Activated naive CD4-positive, alpha-beta T cell treated with Interleukin-2 at 50 U/mL for 16 hours (primary cell): ENCODE data around the gene CISH.

Source experiments
- DNase-seq: peaks from one replicate; pipeline ENCODE4 v3.0.0-alpha.2; 2020

The CISH gene

GRCh38 chr3:50635066-50635465 lies 23.5 kb upstream of the CISH start:
- no peak for DNase-seq

GRCh38 chr3:50633230-50633790 lies 21.7 kb upstream of the CISH start:
- no peak for DNase-seq

GRCh38 chr3:50632450-50632849 lies 20.9 kb upstream of the CISH start:
- DNase-seq = no peak

- DNase-seq = no peak
These were observed 19.3 kb upstream of the CISH start for GRCh38 chr3:50630877-50631276.

- DNase-seq = no peak
These were observed 18.8 kb upstream of the CISH start for GRCh38 chr3:50630394-50630793.

GRCh38 chr3:50628601-50629000 lies 17.0 kb upstream of the CISH start:
- no peak for DNase-seq

- DNase-seq = no peak
These were observed 16.0 kb upstream of the CISH start for GRCh38 chr3:50627407-50628051.

GRCh38 chr3:50626401-50626800 lies 14.8 kb upstream of the CISH start:
- no peak for DNase-seq

GRCh38 chr3:50625231-50626182 lies 13.9 kb upstream of the CISH start:
- DNase-seq = no peak

- DNase-seq = no peak
These were observed 13.1 kb upstream of the CISH start for GRCh38 chr3:50624634-50625033.

GRCh38 chr3:50623840-50624474 lies 12.4 kb upstream of the CISH start:
- peak; percentile 61 for DNase-seq

- no peak for DNase-seq
These were observed 11.3 kb upstream of the CISH start for GRCh38 chr3:50622881-50623280.

- DNase-seq = no peak
These were observed 9.2 kb upstream of the CISH start for GRCh38 chr3:50620820-50621219.

- no peak for DNase-seq
These were observed 8.8 kb upstream of the CISH start for GRCh38 chr3:50620420-50620819.

GRCh38 chr3:50617911-50618481 lies 6.4 kb upstream of the CISH start:
- no peak for DNase-seq

- peak; percentile 49 for DNase-seq
These were observed 5.7 kb upstream of the CISH start, which contains the start of gene MAPKAPK3 for GRCh38 chr3:50617096-50617791. MAPKAPK3 (plus strand) TSS chr3:50617151; CDS start chr3:50617566, 415 bp downstream.

- DNase-seq = peak; percentile 96
These were observed 5.2 kb upstream of the CISH start for GRCh38 chr3:50616770-50617095.

- peak; percentile 86 for DNase-seq
These were observed 4.6 kb upstream of the CISH start for GRCh38 chr3:50616003-50616769.

- no peak for DNase-seq
These were observed 3.6 kb upstream of the CISH start for GRCh38 chr3:50615190-50615589.

GRCh38 chr3:50612970-50613846 lies 1.6 kb upstream of the CISH start:
- DNase-seq = no peak
